Activated naive CD8-positive, alpha-beta T cell treated with anti-CD3 and anti-CD28 coated beads for 36 hours (primary cell): Measurements from ENCODE around the gene STX7. TPM values are rescaled to one million over a fixed set of nuclear protein-coding genes. Genes with fewer than 3 reads are reported as not detected.

Source experiments
- total RNA-seq, 2 experiments: library from RNA; stranded (reverse); gene quantifications; one replicate each; pipeline ENCODE4 v1.2.3, GENCODE V29; 2021

Gene STX7
- total RNA-seq, 2 experiments from 2014 or later = 14.8 to 16.3 TPM

Other genes with a start within 250 kb of the STX7 start
- not detected for gene MOXD1, start 111.6 kb downstream of the STX7 start, total RNA-seq
- gene TAAR9, start 25.2 kb upstream of the STX7 start, total RNA-seq = not detected
- gene TAAR8, start 39.6 kb upstream of the STX7 start, total RNA-seq = not detected
- gene TAAR6, start 57.2 kb upstream of the STX7 start, total RNA-seq = not detected
- gene TAAR5, start 76.6 kb upstream of the STX7 start, total RNA-seq = not detected
- gene TAAR2, start 111.2 kb upstream of the STX7 start, total RNA-seq = not detected
- not detected for gene TAAR1, start 146.1 kb upstream of the STX7 start, total RNA-seq
- gene VNN1, start 200.9 kb upstream of the STX7 start, total RNA-seq = not detected
- gene VNN2, start 244.8 kb upstream of the STX7 start, total RNA-seq = 10 to 100 TPM in 1 of 2 experiments, 1 to 10 TPM in 1; 9.4 to 11.9 TPM